ENCODE data around the gene SERPINA7.
"Not testable (repeated sequence)": the region's sequence is repeated elsewhere in the genome, so short reads cannot be mapped to it uniquely, and the experiment has no call there.

SERPINA7 gene

GRCh38 chrX:106038625-106039024 is at the start of gene SERPINA7:
Gene SERPINA7, minus strand, starts transcription at chrX:106038727. Its CDS starts 1,669 bp downstream, at chrX:106037058.
- DNase-seq = no peak

- no peak for DNase-seq
Measured at GRCh38 chrX:106069048-106069447, 30.5 kb upstream of the SERPINA7 start.

DNA sequence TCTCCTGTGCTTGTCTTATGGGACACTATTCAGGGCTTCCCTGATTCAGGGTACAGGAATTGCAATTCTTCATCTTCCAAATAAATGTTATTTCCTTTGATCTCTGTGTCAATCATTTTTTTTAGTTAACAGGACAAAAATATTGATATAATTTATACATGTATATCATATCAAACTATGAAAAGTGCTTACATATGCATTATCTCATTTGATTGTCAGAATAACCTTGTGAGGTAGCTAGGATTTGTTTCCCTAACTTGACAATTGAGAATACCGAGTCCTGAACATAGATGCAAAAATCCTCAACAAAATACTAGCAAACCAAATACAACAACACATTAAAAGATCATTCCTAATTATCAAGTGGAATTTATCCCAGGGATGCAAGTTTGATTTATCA is 11.5 kb upstream of the SERPINA7 start:
- DNase-seq = no peak

- DNase-seq = no peak
Measured at GRCh38 chrX:106042296-106042695, 3.8 kb upstream of the SERPINA7 start.

- DNase-seq = no peak
Measured at GRCh38 chrX:106040861-106041260, 2.3 kb upstream of the SERPINA7 start.

DNA sequence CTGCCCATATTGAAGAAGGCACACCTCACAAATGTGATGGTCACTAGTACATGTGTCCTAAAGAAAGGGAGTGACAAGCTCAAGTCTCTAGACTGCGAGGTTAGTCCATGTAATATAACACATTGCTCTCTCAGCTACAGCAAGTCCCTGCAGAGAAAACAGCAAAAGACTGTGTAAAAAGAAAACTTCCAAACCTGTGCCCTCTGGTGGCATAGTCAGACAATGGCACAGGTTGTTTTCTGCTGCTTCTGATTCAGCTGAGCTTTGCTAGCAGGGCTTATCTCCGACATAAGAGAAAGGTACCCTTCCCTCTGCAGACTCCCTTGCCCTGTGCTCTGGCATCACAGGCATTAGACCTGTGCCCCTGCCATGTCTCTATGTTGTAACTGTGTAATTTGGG is 1.4 kb upstream of the SERPINA7 start:
- DNase-seq = no peak

- no peak for DNase-seq
Measured at GRCh38 chrX:106037835-106038473, 573 bp downstream of the SERPINA7 start.

GRCh38 chrX:106036716-106037115 is 1.8 kb downstream of the SERPINA7 start:
- no peak for DNase-seq

DNA sequence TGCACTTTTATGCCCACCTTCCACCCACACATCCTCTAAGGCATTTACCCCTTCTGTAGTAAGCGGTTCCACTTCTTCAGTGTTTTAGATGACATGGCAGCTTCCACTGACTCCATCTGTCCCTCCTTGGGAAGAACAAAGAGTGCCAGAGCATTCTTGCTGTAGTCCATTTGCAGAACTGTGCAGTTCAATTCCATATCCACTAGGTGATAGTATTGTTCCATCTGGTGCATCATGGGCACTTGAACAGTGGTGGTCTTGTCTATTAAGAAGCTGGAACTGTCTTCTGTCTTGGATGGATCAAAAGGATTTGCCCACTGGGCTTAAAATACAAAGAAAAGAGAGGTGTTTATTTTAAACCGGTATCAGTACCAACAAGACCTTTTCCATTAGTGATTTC is 3.5 kb downstream of the SERPINA7 start:
- no peak for DNase-seq

GRCh38 chrX:106023947-106024346 is 14.6 kb downstream of the SERPINA7 start:
- DNase-seq = no peak

DNA sequence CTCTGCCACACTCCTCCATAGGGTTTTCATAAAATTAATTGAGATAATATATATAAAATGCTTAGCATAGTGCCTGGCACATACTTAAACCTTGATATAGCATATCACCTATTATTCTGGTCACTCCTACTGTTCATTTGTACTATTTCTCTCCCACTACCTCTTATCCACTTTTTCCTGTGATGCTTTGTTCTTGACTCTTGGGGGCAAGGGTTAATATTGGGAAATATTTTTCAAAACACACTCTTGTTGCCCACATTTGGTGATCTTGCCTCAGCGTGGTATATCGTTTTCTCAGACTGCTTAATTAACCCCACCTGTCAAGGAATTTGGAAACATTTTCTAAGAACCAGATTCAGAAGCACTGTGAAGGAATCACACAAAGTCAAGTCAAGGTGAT is 16.3 kb downstream of the SERPINA7 start:
- DNase-seq = no peak

DNA sequence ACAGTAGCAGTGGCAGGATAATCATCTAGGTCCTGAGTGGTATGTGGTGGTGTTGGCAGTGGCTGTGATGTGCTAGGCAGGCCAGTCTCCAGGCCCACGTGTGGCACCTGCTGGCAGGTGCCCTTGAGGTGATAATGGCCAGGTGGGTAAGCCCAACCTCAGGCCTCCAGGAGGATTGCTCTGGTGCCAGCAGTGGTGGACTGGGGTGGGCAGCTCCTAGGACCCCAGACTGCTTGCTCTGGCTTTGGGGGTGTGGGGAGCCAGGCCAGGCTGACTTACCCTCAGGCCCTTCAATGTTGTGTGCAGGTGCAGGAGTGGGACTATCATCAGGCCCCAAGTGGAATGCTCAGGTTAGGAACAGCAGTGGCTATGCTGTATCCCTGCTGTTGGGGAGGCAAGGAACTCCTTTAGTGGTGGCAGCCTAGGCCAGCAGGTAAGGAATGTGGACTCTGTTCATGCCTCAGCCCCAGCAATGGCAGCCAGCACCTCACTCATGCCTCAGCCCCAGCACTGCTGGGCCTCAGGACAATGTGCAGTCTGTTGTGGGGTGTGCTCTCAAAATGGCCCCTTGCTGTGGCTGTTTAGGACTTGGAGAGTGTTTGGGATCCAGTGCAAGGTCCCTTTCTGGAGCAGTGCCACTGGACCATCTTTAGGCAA is 24.3 kb downstream of the SERPINA7 start:
- no peak for DNase-seq

- no peak for DNase-seq
Measured at GRCh38 chrX:106009145-106009544, 29.4 kb downstream of the SERPINA7 start.

DNA sequence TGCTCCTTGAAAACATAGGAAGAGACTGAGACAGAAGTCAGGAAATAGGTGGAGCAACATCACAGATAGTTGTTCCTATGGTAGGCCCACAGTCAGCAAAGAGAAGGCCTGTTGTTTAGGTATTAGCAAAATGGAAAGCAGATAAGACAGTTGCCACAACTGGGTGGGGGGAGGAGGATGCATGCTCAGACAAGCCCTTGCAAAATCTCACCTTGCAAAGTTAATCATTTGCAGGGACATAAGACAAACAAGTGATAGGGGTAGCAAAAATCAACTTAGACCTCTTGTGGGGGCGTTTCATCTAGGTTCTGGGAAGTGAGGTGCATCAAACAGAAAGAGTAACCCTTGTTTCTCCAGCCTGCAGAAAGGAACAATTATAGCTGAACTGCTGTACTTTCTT is 30.7 kb downstream of the SERPINA7 start:
- DNase-seq = no peak

DNA sequence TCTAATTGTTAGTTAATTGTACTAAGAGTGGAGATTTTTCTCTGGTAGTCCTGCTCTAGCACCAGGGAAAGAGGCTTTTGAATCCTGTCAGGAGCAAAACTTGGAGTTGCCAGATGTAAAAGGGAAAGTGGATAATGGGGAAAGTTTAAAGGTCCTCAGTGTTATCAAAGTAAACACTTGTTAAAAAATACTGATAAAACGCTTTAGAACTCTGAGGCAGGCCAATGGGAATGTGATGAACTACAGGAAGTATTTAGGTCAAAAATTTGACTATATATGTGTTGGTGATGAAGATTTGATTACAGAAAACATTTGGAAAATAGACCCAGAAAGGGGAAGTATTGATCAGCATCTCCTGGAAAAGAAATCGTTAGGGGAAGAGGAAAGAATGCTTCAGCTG is 32.8 kb downstream of the SERPINA7 start:
- no peak for DNase-seq

DNA sequence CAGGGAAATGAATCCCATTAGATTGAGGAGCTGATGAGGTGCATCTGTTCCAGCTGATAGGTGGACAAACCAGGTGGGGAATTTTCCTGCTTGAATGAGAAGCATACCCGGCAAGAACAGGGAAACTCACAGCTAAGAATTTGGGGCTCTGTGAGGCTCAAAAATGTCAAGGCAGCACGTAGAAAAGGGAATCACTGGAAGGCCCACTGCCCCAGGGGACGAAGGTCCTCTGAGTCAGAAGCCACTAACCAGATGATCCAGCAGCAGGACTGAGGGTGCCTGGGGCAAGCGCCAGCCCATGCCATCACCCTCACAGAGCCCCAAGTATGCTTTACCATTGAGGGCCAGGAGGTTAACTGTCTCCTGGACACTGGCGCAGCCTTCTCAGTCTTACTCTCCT is 37.9 kb downstream of the SERPINA7 start:
- DNase-seq = not testable (repeated sequence)

DNA sequence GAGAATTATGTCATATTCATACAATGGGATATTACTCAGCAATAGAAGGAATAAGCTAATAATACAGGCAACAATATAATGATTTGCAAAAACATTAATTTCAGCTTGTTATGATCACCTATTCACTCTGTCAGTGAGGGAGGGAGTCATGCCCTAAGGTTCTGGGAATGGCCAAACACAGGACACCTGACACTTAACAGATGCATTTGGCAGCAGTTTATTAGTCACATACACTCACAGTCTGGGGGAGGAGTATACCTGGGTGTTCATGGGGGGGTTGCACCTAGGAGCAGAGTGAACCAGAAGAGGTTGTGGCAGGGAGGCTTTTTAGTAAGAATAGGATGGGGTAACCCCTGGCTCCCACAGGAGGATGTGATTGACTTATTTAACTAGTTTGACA is 38.3 kb downstream of the SERPINA7 start:
- DNase-seq = no peak

DNA sequence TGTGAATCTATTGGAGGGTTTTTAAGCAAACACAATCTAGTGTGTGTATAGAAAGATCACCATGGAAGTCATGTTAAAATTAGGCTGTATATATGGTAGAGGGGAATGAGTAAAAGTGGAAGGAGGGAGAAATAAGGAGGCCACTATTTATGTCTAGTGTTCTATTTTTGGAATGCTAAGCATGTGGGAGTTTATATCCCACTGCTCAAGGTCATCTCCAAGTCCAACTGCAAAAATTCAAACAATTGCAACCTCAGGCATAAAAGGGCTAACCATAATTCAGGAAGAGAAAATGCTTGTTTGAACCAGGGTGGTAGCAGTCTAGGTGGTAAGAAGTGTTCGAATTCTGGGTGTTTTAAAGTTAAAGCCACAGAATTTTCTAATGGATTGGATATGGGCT is 39.2 kb downstream of the SERPINA7 start:
- DNase-seq = no peak

DNA sequence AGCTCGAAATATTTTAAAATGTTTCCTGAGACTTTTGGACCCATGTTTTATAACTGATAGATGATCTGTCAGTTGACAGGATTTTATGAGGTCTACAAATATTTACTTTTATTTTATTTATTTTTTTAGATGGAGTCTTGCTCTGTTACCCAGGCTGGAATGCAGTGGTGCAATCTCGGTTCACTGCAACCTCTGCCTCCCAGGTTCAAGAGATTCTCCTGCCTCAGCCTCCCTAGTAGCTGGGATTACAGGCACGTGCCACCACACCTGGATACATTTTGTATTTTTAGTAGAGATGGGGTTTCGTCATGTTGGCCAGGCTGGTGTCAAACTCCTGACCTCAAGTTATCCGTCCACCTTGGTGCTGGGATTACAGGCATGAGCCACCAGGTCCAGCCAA is 50.0 kb downstream of the SERPINA7 start:
- not testable (repeated sequence) for DNase-seq
